ENCODE measurements around the gene ATP10B.

GRCh38 chr5:160831801-160832200 is 20.2 kb downstream of the ATP10B start:
- TF ChIP-seq EZH2 (IDR thresholded peaks at IDR 0.05; ENCODE audit: insufficient read depth, poor library complexity, severe bottlenecking) (no peak), EZH2phosphoT487 (IDR thresholded peaks at IDR 0.05; ENCODE audit: insufficient read depth, low read depth) (no peak)

Data from GM23248 (cell line).